ENCODE results near the gene GNB1L. TPM values are rescaled to one million over a fixed set of nuclear protein-coding genes. Genes with fewer than 3 reads are reported as not detected.

Gene GNB1L
- total RNA-seq, 1 experiment from 2014 or later = 17.9 TPM

- no peak for DNase-seq (ENCODE audit: low spot score)
- H3K4me1 ChIP-seq (ENCODE audit: insufficient read depth, low read length, poor library complexity, severe bottlenecking) = no peaks in the 10 kb centered on the region
- H3K27me3 ChIP-seq (replicated peaks; ENCODE audit: insufficient read depth, low read depth, low read length, poor library complexity) = no peaks in the 10 kb centered on the region
- no peaks in the 10 kb centered on the region for H3K36me3 ChIP-seq (ENCODE audit: insufficient read depth, low read length, poor library complexity, severe bottlenecking)
- intact Hi-C loops (cut with micrococcal nuclease; ENCODE audit: unreplicated experiment) = no loop called here
- no peak for TF ChIP-seq CTCF (conservative IDR thresholded peaks at IDR 0.05; ENCODE audit: low read depth, low read length)
- no peak for TF ChIP-seq EZH2 (IDR thresholded peaks at IDR 0.05; ENCODE audit: borderline replicate concordance, low read depth, low read length, poor library complexity, severe bottlenecking)
- H3K27ac ChIP-seq (ENCODE audit: low read depth, low read length, poor library complexity, severe bottlenecking) = no peak overlapping the region
- ChIA-PET CTCF (no interaction called here), POLR2A (ENCODE audit: low non-redundant PET) (no interaction called here)
- H3K4me3 ChIP-seq (ENCODE audit: low read depth, low read length, poor library complexity, severe bottlenecking) = no peak overlapping the region
- no TSS peak for BruUV-seq (replicated peaks)
- no peaks in the 10 kb centered on the region for H3K9me3 ChIP-seq (ENCODE audit: low read depth, low read length, poor library complexity, severe bottlenecking)
Observed at GRCh38 chr22:19740586-19740985, 114.1 kb downstream of the GNB1L start.

- Histone ChIP-seq H3K27ac (ENCODE audit: low read depth, low read length, poor library complexity, severe bottlenecking) (no peak overlapping the region), H3K9me3 (ENCODE audit: low read depth, low read length, poor library complexity, severe bottlenecking) (no peaks in the 10 kb centered on the region), H3K36me3 (ENCODE audit: insufficient read depth, low read length, poor library complexity, severe bottlenecking) (no peaks in the 10 kb centered on the region), H3K4me1 (ENCODE audit: insufficient read depth, low read length, poor library complexity, severe bottlenecking) (no peaks in the 10 kb centered on the region), H3K27me3 (replicated peaks; ENCODE audit: insufficient read depth, low read depth, low read length, poor library complexity) (no peaks in the 10 kb centered on the region), H3K4me3 (ENCODE audit: low read depth, low read length, poor library complexity, severe bottlenecking) (no peak overlapping the region)
- POLR2A ChIA-PET (ENCODE audit: low non-redundant PET) = no interaction called here
- no peak for TF ChIP-seq CTCF (conservative IDR thresholded peaks at IDR 0.05; ENCODE audit: low read depth, low read length)
- TF ChIP-seq EZH2 (IDR thresholded peaks at IDR 0.05; ENCODE audit: borderline replicate concordance, low read depth, low read length, poor library complexity, severe bottlenecking) = no peak
- no peak for DNase-seq (ENCODE audit: low spot score)
- intact Hi-C loops (cut with micrococcal nuclease; ENCODE audit: unreplicated experiment) = no loop called here
- CTCF ChIA-PET = no interaction called here
- BruUV-seq (replicated peaks) = no TSS peak
Observed at GRCh38 chr22:19739911-19740449, 114.7 kb downstream of the GNB1L start.

GRCh38 chr22:19739448-19739895 is 115.2 kb downstream of the GNB1L start:
- POLR2A ChIA-PET (ENCODE audit: low non-redundant PET) = no interaction called here

More at GRCh38 chr22:19739448-19739895, 115.2 kb downstream of the GNB1L start:
- no peak overlapping the region for H3K4me3 ChIP-seq (ENCODE audit: low read depth, low read length, poor library complexity, severe bottlenecking)
- no peaks in the 10 kb centered on the region for H3K4me1 ChIP-seq (ENCODE audit: insufficient read depth, low read length, poor library complexity, severe bottlenecking)
- BruUV-seq (replicated peaks) = no TSS peak
- CTCF ChIA-PET = no interaction called here
- H3K27me3 ChIP-seq (replicated peaks; ENCODE audit: insufficient read depth, low read depth, low read length, poor library complexity) = no peaks in the 10 kb centered on the region
- no peak for DNase-seq (ENCODE audit: low spot score)
- no peak for TF ChIP-seq EZH2 (IDR thresholded peaks at IDR 0.05; ENCODE audit: borderline replicate concordance, low read depth, low read length, poor library complexity, severe bottlenecking)
- no peak for TF ChIP-seq CTCF (conservative IDR thresholded peaks at IDR 0.05; ENCODE audit: low read depth, low read length)
- H3K27ac ChIP-seq (ENCODE audit: low read depth, low read length, poor library complexity, severe bottlenecking) = no peak overlapping the region
- no peaks in the 10 kb centered on the region for H3K9me3 ChIP-seq (ENCODE audit: low read depth, low read length, poor library complexity, severe bottlenecking)
- intact Hi-C loops (cut with micrococcal nuclease; ENCODE audit: unreplicated experiment) = no loop called here
- no peaks in the 10 kb centered on the region for H3K36me3 ChIP-seq (ENCODE audit: insufficient read depth, low read length, poor library complexity, severe bottlenecking)

Measured in A673 (cell line).